ENCODE measurements around the gene NMRK1. TPM values are rescaled to one million over a fixed set of nuclear protein-coding genes. Genes with fewer than 3 reads are reported as not detected.

The NMRK1 gene
- total RNA-seq, 4 donors from 2014 or later = 20.8 to 53.8 (median 28.1) TPM

GRCh38 chr9:75109210-75109839, 21.4 kb upstream of the NMRK1 start:
- TF ChIP-seq CTCF (IDR thresholded peaks at IDR 0.05) = no peak
- TF ChIP-seq POLR2A (IDR thresholded peaks at IDR 0.05) = no peak

GRCh38 chr9:75108571-75108970, 20.6 kb upstream of the NMRK1 start:
- H3K36me3 ChIP-seq = no peaks in the 10 kb centered on the region
- no peaks in the 10 kb centered on the region for H3K27me3 ChIP-seq
- no peak overlapping the region for H3K27ac ChIP-seq
- no peaks in the 10 kb centered on the region for H3K9me3 ChIP-seq
- DNase-seq = no peak
- H3K4me3 ChIP-seq (replicated peaks in 1 of 3) = no peak overlapping the region
- intact Hi-C loops (cut with DNase I) = no loop called here
- TF ChIP-seq POLR2A (IDR thresholded peaks at IDR 0.05) (no peak), CTCF (IDR thresholded peaks at IDR 0.05) (no peak)
- WGBS, 2 donors = 78 to 80% methylated on average over 4 of the region's 4 CpGs
- H3K4me1 ChIP-seq = peaks cover 0 to 4% of the 10 kb centered on the region in 2 donors

More at GRCh38 chr9:75109210-75109839, 21.4 kb upstream of the NMRK1 start:
- Histone ChIP-seq H3K9me3 (no peaks in the 10 kb centered on the region), H3K4me3 (replicated peaks in 1 of 3) (no peak overlapping the region), H3K36me3 (no peaks in the 10 kb centered on the region), H3K27ac (no peak overlapping the region), H3K4me1 (peaks cover 0 to 4% of the 10 kb centered on the region in 2 donors), H3K27me3 (no peaks in the 10 kb centered on the region)
- intact Hi-C loops (cut with DNase I) = no loop called here
- no peak for DNase-seq
- WGBS, 2 donors = 89 to 90% methylated on average over 7 of the region's 7 CpGs

- Histone ChIP-seq H3K9me3 (no peaks in the 10 kb centered on the region), H3K4me1 (peaks cover 0 to 1% of the 10 kb centered on the region in 2 donors), H3K27me3 (no peaks in the 10 kb centered on the region), H3K27ac (no peak overlapping the region), H3K36me3 (no peaks in the 10 kb centered on the region), H3K4me3 (replicated peaks in 1 of 3) (no peak overlapping the region)
- intact Hi-C loops (cut with DNase I) = no loop called here
- no peak for DNase-seq
- 82 to 87% methylated on average over 6 of the region's 6 CpGs for WGBS, 2 donors
- TF ChIP-seq CTCF (IDR thresholded peaks at IDR 0.05) (no peak), POLR2A (IDR thresholded peaks at IDR 0.05) (no peak)
Observed at GRCh38 chr9:75106857-75107256, 18.9 kb upstream of the NMRK1 start.

- DNase-seq = no peak
- H3K27ac ChIP-seq = no peak overlapping the region
- no peak for TF ChIP-seq POLR2A (IDR thresholded peaks at IDR 0.05)
- TF ChIP-seq CTCF (IDR thresholded peaks at IDR 0.05) = no peak
- no peaks in the 10 kb centered on the region for H3K36me3 ChIP-seq
- intact Hi-C loops (cut with DNase I) = no loop called here
- H3K4me1 ChIP-seq = peaks cover 4 to 12% of the 10 kb centered on the region in 2 donors
- H3K9me3 ChIP-seq = no peaks in the 10 kb centered on the region
- WGBS, 2 donors = 61 to 64% methylated on average over 2 of the region's 2 CpGs
- H3K27me3 ChIP-seq = no peaks in the 10 kb centered on the region
- H3K4me3 ChIP-seq (replicated peaks in 1 of 3) = no peak overlapping the region
Observed at GRCh38 chr9:75105841-75106240, 17.9 kb upstream of the NMRK1 start.

- Histone ChIP-seq H3K27me3 (no peaks in the 10 kb centered on the region), H3K27ac (no peak overlapping the region), H3K9me3 (no peaks in the 10 kb centered on the region), H3K36me3 (no peaks in the 10 kb centered on the region), H3K4me3 (replicated peaks in 1 of 3) (no peak overlapping the region), H3K4me1 (peaks cover 6 to 19% of the 10 kb centered on the region in 2 donors)
- TF ChIP-seq POLR2A (IDR thresholded peaks at IDR 0.05) (no peak), CTCF (IDR thresholded peaks at IDR 0.05) (no peak)
- DNase-seq = no peak
- WGBS, 2 donors = 90 to 91% methylated on average over 2 of the region's 2 CpGs
- intact Hi-C loops (cut with DNase I) = no loop called here
Observed at GRCh38 chr9:75105019-75105540, 17.1 kb upstream of the NMRK1 start.
